Measurements from ENCODE around the gene PUM1.
"Not testable (repeated sequence)": the region's sequence is repeated elsewhere in the genome, so short reads cannot be mapped to it uniquely, and the experiment has no call there.

Gene PUM1

GRCh38 chr1:31062867-31063380 lies 2.6 kb downstream of the PUM1 start:
- DNase-seq: no peak

GRCh38 chr1:31062162-31062866 lies 3.2 kb downstream of the PUM1 start:
- DNase-seq: not testable (repeated sequence)

- DNase-seq: no peak
Measured at GRCh38 chr1:31058012-31058411, 7.5 kb downstream of the PUM1 start.

- no peak for DNase-seq
Measured at GRCh38 chr1:31055953-31056352, 9.6 kb downstream of the PUM1 start.

- no peak for DNase-seq
Measured at GRCh38 chr1:31055501-31055900, 10.0 kb downstream of the PUM1 start.

GRCh38 chr1:31054958-31055481 lies 10.5 kb downstream of the PUM1 start:
- no peak for DNase-seq

GRCh38 chr1:31054349-31054748 lies 11.2 kb downstream of the PUM1 start:
- DNase-seq: no peak

- not testable (repeated sequence) for DNase-seq
Measured at GRCh38 chr1:31052613-31053012, 12.9 kb downstream of the PUM1 start.

- DNase-seq: no peak
Measured at GRCh38 chr1:31051611-31052010, 13.9 kb downstream of the PUM1 start.

GRCh38 chr1:31047507-31047906 lies 18.0 kb downstream of the PUM1 start:
- not testable (repeated sequence) for DNase-seq

GRCh38 chr1:31043631-31044030 lies 21.9 kb downstream of the PUM1 start:
- no peak for DNase-seq

GRCh38 chr1:31042656-31043055 lies 22.9 kb downstream of the PUM1 start:
- no peak for DNase-seq

GRCh38 chr1:31041529-31041928 lies 24.0 kb downstream of the PUM1 start:
- DNase-seq: no peak

- no peak for DNase-seq
Measured at GRCh38 chr1:31040038-31040437, 25.5 kb downstream of the PUM1 start.

GRCh38 chr1:31038935-31039334 lies 26.6 kb downstream of the PUM1 start:
- not testable (repeated sequence) for DNase-seq

- no peak for DNase-seq
Measured at GRCh38 chr1:31038360-31038759, 27.2 kb downstream of the PUM1 start.

- no peak for DNase-seq
Measured at GRCh38 chr1:31036749-31037500, 28.6 kb downstream of the PUM1 start.

- DNase-seq: no peak
Measured at GRCh38 chr1:31033598-31033997, 31.9 kb downstream of the PUM1 start.

- DNase-seq: no peak
Measured at GRCh38 chr1:31032266-31032665, 33.3 kb downstream of the PUM1 start.

GRCh38 chr1:31031330-31032143 lies 34.0 kb downstream of the PUM1 start:
- DNase-seq: no peak

GRCh38 chr1:31029026-31029425 lies 36.5 kb downstream of the PUM1 start:
- no peak for DNase-seq

- DNase-seq: no peak
Measured at GRCh38 chr1:31027693-31028526, 37.6 kb downstream of the PUM1 start.
